H1 (cell line): Measurements from ENCODE around the gene LY6G5B. TPM values are rescaled to one million over a fixed set of nuclear protein-coding genes. Genes with fewer than 3 reads are reported as not detected.
A peak's percentile ranks its signal among the peaks of the same experiment; 100 is the strongest.

Experiments
- JUND ChIP-seq: IDR thresholded peaks from 2 replicates; pipeline ENCODE4 v1.6.1; 2011; ENCODE audit warnings: mild to moderate bottlenecking, improper control_type of control experiment, low read length
- PHF8 ChIP-seq: fragments of 200-600 bp; sonication (generic); conservative IDR thresholded peaks from 2 replicates; pipeline ENCODE4 v1.7.1; 2012; ENCODE audit warnings: low read depth, mild to moderate bottlenecking, inconsistent platforms, low read length, moderate library complexity
- TAF7 ChIP-seq: optimal IDR thresholded peaks from 2 replicates; pipeline ENCODE3; 2011; ENCODE audit warnings: low read depth, mild to moderate bottlenecking, inconsistent platforms, low read length, moderate library complexity, borderline replicate concordance
- TEAD4 ChIP-seq: IDR thresholded peaks from 2 replicates; pipeline ENCODE4 v1.6.1; 2012; ENCODE audit warnings: low read depth, low read length, inconsistent platforms, mixed read lengths
- polyA plus RNA-seq, 7 experiments: library from polyadenylated mRNA; depleted of rRNA in 3 of 7; stranded (reverse) in 5 of 7; unstranded in 2 of 7; fragments of >200 nt in 5 of 7; fragments of 200-250 nt in 2 of 7; gene quantifications; 1 replicate in 5 of 7; 2 replicates in 1 of 7; 4 replicates in 1 of 7; pipeline versions ENCODE4 v1.2.1 to v1.2.3, GENCODE V29; 2011 to 2013; ENCODE audit warnings: missing spikeins in 2 of 7, mixed read lengths in 2 of 7
- total RNA-seq: library from RNA; stranded (reverse); fragmentation: NEBNext Ultra II Directional; extraction: Animal tissue kit (Norgen Biotek cat#: 25700); gene quantifications from 2 replicates; pipeline ENCODE4 v1.2.1, GENCODE V29; 2021
- TF ChIP-seq, protein P1 (sequence below), 3 experiments: IDR thresholded peaks; 1 replicate in 2 of 3; 2 replicates in 1 of 3; pipeline versions ENCODE4 v1.5.1 to v1.6.1; 2011; ENCODE audit warnings: low read length in 3 of 3, mild to moderate bottlenecking in 3 of 3, inconsistent platforms in 2 of 3, low read depth in 1 of 3, moderate library complexity in 1 of 3; ENCODE audit not compliant: insufficient read depth in 1 of 3; ENCODE audit errors: control extremely low read depth in 1 of 3
- TF ChIP-seq, protein P2 (sequence below): IDR thresholded peaks from 2 replicates; pipeline ENCODE4 v1.6.1; 2011; ENCODE audit warnings: low read length, improper control_type of control experiment

LY6G5B gene
- total and polyA plus RNA-seq, 2 of the 8 experiments (the other 6 are each of a cell fraction or from before 2014, with no cell fraction given): 10.6 to 12.6 TPM

- TF ChIP-seq TAF7 (peak; percentile 90), TEAD4 (no peak), PHF8 (peak; percentile 69), JUND (no peak)
- TF ChIP-seq, protein P1, sequence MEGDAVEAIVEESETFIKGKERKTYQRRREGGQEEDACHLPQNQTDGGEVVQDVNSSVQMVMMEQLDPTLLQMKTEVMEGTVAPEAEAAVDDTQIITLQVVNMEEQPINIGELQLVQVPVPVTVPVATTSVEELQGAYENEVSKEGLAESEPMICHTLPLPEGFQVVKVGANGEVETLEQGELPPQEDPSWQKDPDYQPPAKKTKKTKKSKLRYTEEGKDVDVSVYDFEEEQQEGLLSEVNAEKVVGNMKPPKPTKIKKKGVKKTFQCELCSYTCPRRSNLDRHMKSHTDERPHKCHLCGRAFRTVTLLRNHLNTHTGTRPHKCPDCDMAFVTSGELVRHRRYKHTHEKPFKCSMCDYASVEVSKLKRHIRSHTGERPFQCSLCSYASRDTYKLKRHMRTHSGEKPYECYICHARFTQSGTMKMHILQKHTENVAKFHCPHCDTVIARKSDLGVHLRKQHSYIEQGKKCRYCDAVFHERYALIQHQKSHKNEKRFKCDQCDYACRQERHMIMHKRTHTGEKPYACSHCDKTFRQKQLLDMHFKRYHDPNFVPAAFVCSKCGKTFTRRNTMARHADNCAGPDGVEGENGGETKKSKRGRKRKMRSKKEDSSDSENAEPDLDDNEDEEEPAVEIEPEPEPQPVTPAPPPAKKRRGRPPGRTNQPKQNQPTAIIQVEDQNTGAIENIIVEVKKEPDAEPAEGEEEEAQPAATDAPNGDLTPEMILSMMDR (IDR thresholded peaks at IDR 0.05; ENCODE audit: control extremely low read depth in 1 of 3, insufficient read depth in 1 of 3, low read depth in 1 of 3, low read length in 3 of 3): no peak; a peak in 1 of 4 replicates
- TF ChIP-seq, protein P2, sequence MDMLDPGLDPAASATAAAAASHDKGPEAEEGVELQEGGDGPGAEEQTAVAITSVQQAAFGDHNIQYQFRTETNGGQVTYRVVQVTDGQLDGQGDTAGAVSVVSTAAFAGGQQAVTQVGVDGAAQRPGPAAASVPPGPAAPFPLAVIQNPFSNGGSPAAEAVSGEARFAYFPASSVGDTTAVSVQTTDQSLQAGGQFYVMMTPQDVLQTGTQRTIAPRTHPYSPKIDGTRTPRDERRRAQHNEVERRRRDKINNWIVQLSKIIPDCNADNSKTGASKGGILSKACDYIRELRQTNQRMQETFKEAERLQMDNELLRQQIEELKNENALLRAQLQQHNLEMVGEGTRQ: no peak
- TF ChIP-seq, all 59 proteins: peak for 17
Measured at GRCh38 chr6:31620586-31621319, 49.0 kb upstream of the LY6G5B start, which contains the start of gene PRRC2A (continued).
